HepG2 (cell line): Measurements from ENCODE around the gene SP9. TPM values are rescaled to one million over a fixed set of nuclear protein-coding genes. Genes with fewer than 3 reads are reported as not detected.

Source experiments
- GLMP ChIP-seq: sonication (generic); formaldehyde crosslinking; IDR thresholded peaks from 2 replicates; pipeline ENCODE4 v1.9.0; 2021; ENCODE audit warnings: missing genetic modification reagents, mild to moderate bottlenecking, borderline replicate concordance
- IRF2 ChIP-seq: IDR thresholded peaks from 2 replicates; pipeline ENCODE4 v1.6.1; 2018; ENCODE audit warnings: missing genetic modification reagents, missing compliant biosample characterization
- JUND ChIP-seq: sonication (generic); formaldehyde crosslinking; IDR thresholded peaks from 2 replicates; pipeline ENCODE4 v1.8.0; 2022; ENCODE audit warnings: mild to moderate bottlenecking, missing genetic modification reagents
- MED1 ChIP-seq: sonication (generic); formaldehyde crosslinking; IDR thresholded peaks from 2 replicates; pipeline ENCODE4 v1.4.0; 2020; ENCODE audit warnings: missing genetic modification reagents
- NR2C2 ChIP-seq: sonication (generic); formaldehyde crosslinking; IDR thresholded peaks from 2 replicates; pipeline ENCODE4 v1.4.0; 2020; ENCODE audit warnings: missing genetic modification reagents, mild to moderate bottlenecking, moderate library complexity, borderline replicate concordance
- SIX4 ChIP-seq: sonication (generic); formaldehyde crosslinking; IDR thresholded peaks from 2 replicates; pipeline ENCODE4 v1.4.0; 2020; ENCODE audit warnings: missing genetic modification reagents
- ZBTB10 ChIP-seq: sonication (generic); formaldehyde crosslinking; IDR thresholded peaks from 2 replicates; pipeline ENCODE4 v1.4.0; 2020; ENCODE audit warnings: missing genetic modification reagents, borderline replicate concordance
- ZNF142 ChIP-seq: sonication (generic); formaldehyde crosslinking; IDR thresholded peaks from 2 replicates; pipeline ENCODE4 v1.4.0; 2020; ENCODE audit warnings: missing genetic modification reagents
- ZNF354B ChIP-seq: sonication (generic); formaldehyde crosslinking; IDR thresholded peaks from 2 replicates; pipeline ENCODE4 v1.8.0; 2022; ENCODE audit warnings: mild to moderate bottlenecking, missing genetic modification reagents
- ZNF383 ChIP-seq: sonication (generic); formaldehyde crosslinking; IDR thresholded peaks from 2 replicates; pipeline ENCODE4 v1.4.0; 2020; ENCODE audit warnings: missing genetic modification reagents, mild to moderate bottlenecking, borderline replicate concordance
- ZNF761 ChIP-seq: sonication (generic); formaldehyde crosslinking; conservative IDR thresholded peaks from 2 replicates; pipeline ENCODE4 v1.4.0; 2020; ENCODE audit warnings: mild to moderate bottlenecking, missing genetic modification reagents
- ZNF776 ChIP-seq: sonication (generic); formaldehyde crosslinking; IDR thresholded peaks from 2 replicates; pipeline ENCODE4 v1.4.0; 2020; ENCODE audit warnings: mild to moderate bottlenecking, missing genetic modification reagents
- polyA plus RNA-seq, 8 experiments: library from polyadenylated mRNA; depleted of rRNA in 3 of 8; stranded (reverse) in 7 of 8; unstranded in 1 of 8; fragments of >200 nt; fragmentation: Illumina TruSeq in 4 of 8; extraction: Trizol in 4 of 8; gene quantifications; 2 replicates each; pipeline versions ENCODE4 v1.2.1 to v1.2.3, GENCODE V29; 2011 to 2016; ENCODE audit warnings: low read depth in 4 of 8, missing spikeins in 1 of 8, mixed read lengths in 1 of 8; ENCODE audit not compliant: insufficient read depth in 1 of 8
- total RNA-seq, 5 experiments: library from RNA; depleted of rRNA; stranded (reverse); fragments of >200 nt; fragmentation: Illumina TruSeq; extraction: Trizol; gene quantifications; 2 replicates each; pipeline ENCODE4 v1.2.3, GENCODE V29; 2016; ENCODE audit warnings: low read depth in 1 of 5
- TF ChIP-seq, protein P1 (sequence below): sonication (generic); formaldehyde crosslinking; IDR thresholded peaks from 2 replicates; pipeline ENCODE4 v1.4.0; 2020; ENCODE audit warnings: missing genetic modification reagents, borderline replicate concordance
- TF ChIP-seq, protein P2 (sequence below): sonication (generic); formaldehyde crosslinking; IDR thresholded peaks from 2 replicates; pipeline ENCODE4 v1.5.0; 2020; ENCODE audit warnings: mild to moderate bottlenecking, missing genetic modification reagents, moderate library complexity

Gene SP9
- total and polyA plus RNA-seq, 2 of the 13 experiments (the other 11 are each of a cell fraction or from before 2014, with no cell fraction given), result not detected

DNA sequence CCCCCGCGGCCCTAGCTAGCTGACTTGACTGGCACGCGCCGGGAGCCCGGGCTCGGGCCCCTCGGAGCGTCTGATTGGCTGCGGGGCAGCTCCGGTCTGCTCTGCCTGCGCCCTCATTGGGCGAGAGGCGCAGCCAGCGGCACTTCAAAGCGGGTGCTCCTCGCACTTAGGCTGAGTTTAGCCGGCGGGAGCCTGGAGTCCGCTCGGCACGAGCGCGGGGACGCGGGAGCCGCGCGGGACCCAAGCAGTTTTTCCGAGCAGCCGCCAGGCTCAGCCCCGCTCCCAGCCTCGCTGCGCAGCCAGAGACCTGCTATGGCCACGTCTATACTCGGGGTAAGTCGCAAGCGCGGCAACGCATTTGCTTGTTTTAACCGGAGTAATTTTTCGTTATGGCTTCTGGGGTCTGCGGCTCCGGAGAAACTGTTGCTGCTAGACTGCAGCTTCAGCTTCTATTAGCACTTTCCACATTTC is at the start of gene SP9 (continued):
- TF ChIP-seq ZNF142 (CRISPR knock-in tag), result no peak
- no peak for TF ChIP-seq IRF2
- TF ChIP-seq SIX4 (CRISPR knock-in tag), result no peak
- TF ChIP-seq JUND, result no peak
- no peak for TF ChIP-seq MED1
- TF ChIP-seq, protein P1, sequence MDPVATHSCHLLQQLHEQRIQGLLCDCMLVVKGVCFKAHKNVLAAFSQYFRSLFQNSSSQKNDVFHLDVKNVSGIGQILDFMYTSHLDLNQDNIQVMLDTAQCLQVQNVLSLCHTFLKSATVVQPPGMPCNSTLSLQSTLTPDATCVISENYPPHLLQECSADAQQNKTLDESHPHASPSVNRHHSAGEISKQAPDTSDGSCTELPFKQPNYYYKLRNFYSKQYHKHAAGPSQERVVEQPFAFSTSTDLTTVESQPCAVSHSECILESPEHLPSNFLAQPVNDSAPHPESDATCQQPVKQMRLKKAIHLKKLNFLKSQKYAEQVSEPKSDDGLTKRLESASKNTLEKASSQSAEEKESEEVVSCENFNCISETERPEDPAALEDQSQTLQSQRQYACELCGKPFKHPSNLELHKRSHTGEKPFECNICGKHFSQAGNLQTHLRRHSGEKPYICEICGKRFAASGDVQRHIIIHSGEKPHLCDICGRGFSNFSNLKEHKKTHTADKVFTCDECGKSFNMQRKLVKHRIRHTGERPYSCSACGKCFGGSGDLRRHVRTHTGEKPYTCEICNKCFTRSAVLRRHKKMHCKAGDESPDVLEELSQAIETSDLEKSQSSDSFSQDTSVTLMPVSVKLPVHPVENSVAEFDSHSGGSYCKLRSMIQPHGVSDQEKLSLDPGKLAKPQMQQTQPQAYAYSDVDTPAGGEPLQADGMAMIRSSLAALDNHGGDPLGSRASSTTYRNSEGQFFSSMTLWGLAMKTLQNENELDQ (CRISPR knock-in tag), result no peak
- no peak for TF ChIP-seq ZNF761 (CRISPR knock-in tag)
- no peak for TF ChIP-seq GLMP (CRISPR knock-in tag)
- no peak for TF ChIP-seq NR2C2
- no peak for TF ChIP-seq ZNF354B (CRISPR knock-in tag)
- no peak for TF ChIP-seq ZNF383 (CRISPR knock-in tag)
- TF ChIP-seq ZNF776, result peak; percentile 67; the same call in 1 of the 2 replicates
- TF ChIP-seq ZBTB10 (CRISPR knock-in tag), result no peak
- TF ChIP-seq, protein P2, sequence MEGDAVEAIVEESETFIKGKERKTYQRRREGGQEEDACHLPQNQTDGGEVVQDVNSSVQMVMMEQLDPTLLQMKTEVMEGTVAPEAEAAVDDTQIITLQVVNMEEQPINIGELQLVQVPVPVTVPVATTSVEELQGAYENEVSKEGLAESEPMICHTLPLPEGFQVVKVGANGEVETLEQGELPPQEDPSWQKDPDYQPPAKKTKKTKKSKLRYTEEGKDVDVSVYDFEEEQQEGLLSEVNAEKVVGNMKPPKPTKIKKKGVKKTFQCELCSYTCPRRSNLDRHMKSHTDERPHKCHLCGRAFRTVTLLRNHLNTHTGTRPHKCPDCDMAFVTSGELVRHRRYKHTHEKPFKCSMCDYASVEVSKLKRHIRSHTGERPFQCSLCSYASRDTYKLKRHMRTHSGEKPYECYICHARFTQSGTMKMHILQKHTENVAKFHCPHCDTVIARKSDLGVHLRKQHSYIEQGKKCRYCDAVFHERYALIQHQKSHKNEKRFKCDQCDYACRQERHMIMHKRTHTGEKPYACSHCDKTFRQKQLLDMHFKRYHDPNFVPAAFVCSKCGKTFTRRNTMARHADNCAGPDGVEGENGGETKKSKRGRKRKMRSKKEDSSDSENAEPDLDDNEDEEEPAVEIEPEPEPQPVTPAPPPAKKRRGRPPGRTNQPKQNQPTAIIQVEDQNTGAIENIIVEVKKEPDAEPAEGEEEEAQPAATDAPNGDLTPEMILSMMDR (CRISPR knock-in tag), result no peak
